ENCODE measurements around the gene LRRFIP1. TPM values are rescaled to one million over a fixed set of nuclear protein-coding genes. Genes with fewer than 3 reads are reported as not detected.

The LRRFIP1 gene
- total and polyA plus RNA-seq, 10 donors = 40.4 to 164 (median 124) TPM

- H3K4me1 ChIP-seq = peaks cover 7 to 59% (median 38%) of the 10 kb centered on the region in 6 donors
- no peak overlapping the region for H3K27ac ChIP-seq
- intact Hi-C loops (cut with DNase I; ENCODE audit: low total_unique reads) = no loop called here
- H3K27me3 ChIP-seq (replicated peaks in 1 of 7) = peaks cover 0 to 74% (median 12%) of the 10 kb centered on the region in 7 donors
- no peak for DNase-seq
- H3K36me3 ChIP-seq = peaks cover 0 to 7% (median 0%) of the 10 kb centered on the region in 6 donors
- no peak for TF ChIP-seq CTCF (IDR thresholded peaks at IDR 0.05 in 8 of 11, conservative IDR thresholded peaks at IDR 0.05 in 3 of 11)
- TF ChIP-seq POLR2AphosphoS5 (IDR thresholded peaks at IDR 0.05) = no peak
- TF ChIP-seq POLR2A (IDR thresholded peaks at IDR 0.05) = no peak
- H3K4me3 ChIP-seq = peak overlapping the region in 1 of 8 donors; percentile 86
- no peaks in the 10 kb centered on the region for H3K9me3 ChIP-seq
- 83 to 96% (median 91%) methylated on average over 1 of the region's 1 CpG for WGBS, 5 donors
These were observed 1.8 kb downstream of the LRRFIP1 start for GRCh38 chr2:237629188-237629534.

DNA sequence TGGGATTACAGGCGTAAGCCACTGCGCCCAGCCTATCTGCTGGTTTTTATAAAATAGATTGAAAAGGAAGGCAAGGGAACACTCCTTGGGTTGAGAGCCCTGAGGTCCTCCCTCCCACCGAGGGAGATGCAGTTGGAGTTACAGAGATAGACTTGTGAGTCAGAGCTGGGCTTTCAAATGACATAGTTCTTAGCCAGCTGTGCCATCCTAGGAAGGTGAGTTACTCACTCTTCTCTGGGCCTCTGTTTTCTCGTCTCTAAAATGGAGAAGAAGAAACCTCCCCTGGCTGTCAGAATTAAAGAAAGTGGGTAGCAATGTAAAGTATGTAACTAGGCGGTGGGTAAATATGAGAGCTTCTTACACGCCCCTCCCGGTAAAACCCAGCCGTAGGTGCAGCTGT lies 2.4 kb downstream of the LRRFIP1 start:
- WGBS, 5 donors = 54 to 90% (median 76%) methylated on average over 8 of the region's 8 CpGs
- no peak for DNase-seq
- intact Hi-C loops (cut with DNase I; ENCODE audit: low total_unique reads) = no loop called here
- Histone ChIP-seq H3K4me1 (peaks cover 7 to 53% (median 35%) of the 10 kb centered on the region in 6 donors), H3K27me3 (replicated peaks in 1 of 7) (peaks cover 0 to 74% (median 12%) of the 10 kb centered on the region in 7 donors), H3K36me3 (peaks cover 0 to 7% (median 0%) of the 10 kb centered on the region in 6 donors), H3K9me3 (peaks cover 0 to 6% (median 0%) of the 10 kb centered on the region in 8 donors), H3K27ac (no peak overlapping the region), H3K4me3 (no peak overlapping the region)
- TF ChIP-seq CTCF (IDR thresholded peaks at IDR 0.05 in 8 of 11, conservative IDR thresholded peaks at IDR 0.05 in 3 of 11) = no peak
- no peak for TF ChIP-seq POLR2AphosphoS5 (IDR thresholded peaks at IDR 0.05)
- TF ChIP-seq POLR2A (IDR thresholded peaks at IDR 0.05) = no peak

DNA sequence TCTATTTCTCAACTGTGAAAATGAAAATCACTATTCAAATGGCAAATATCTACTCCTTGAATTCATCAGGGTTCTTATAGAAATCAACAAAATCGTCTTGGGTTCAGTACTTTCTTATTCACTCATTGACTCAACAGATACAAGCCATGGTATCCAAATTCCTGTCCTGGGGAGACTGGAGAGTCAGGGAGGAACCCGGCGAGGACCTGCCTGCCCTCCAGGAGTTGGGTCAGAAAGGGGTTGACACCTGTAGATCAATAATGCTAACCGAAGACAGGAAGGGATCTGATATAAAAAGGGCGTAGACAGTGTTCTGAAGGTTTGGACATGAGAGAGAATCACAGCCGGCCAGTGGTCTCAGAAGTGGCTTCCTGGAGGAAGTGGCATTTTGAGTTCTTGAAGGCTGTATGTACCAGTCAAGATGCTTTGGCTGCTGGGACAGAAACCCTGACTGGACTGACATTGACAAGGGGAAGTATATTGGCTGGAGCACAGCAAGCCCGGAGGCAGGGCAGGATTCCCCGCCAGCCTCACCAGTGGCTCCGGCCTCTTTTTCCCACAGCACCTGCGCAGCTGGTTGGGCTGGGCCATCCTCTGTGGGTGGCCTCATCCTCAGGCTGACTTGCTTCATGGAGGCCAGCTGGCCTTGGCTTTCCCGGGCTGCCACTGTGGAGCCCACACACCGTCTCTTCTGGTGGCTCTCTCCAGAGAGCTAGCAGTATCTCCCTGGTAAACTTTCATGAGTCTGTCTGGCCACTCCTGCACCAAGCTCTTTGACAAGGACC lies 3.0 kb downstream of the LRRFIP1 start:
- peaks cover 0 to 11% (median 0%) of the 10 kb centered on the region in 8 donors for H3K9me3 ChIP-seq
- peaks cover 0 to 74% (median 12%) of the 10 kb centered on the region in 7 donors for H3K27me3 ChIP-seq (replicated peaks in 1 of 7)
- peaks cover 7 to 46% (median 31%) of the 10 kb centered on the region in 6 donors for H3K4me1 ChIP-seq
- intact Hi-C loops (cut with DNase I; ENCODE audit: low total_unique reads) = no loop called here
- H3K36me3 ChIP-seq = peaks cover 0 to 7% (median 0%) of the 10 kb centered on the region in 6 donors
- H3K27ac ChIP-seq = no peak overlapping the region
- no peak overlapping the region for H3K4me3 ChIP-seq
- TF ChIP-seq POLR2A (IDR thresholded peaks at IDR 0.05) (no peak), CTCF (IDR thresholded peaks at IDR 0.05 in 8 of 11, conservative IDR thresholded peaks at IDR 0.05 in 3 of 11) (no peak), POLR2AphosphoS5 (IDR thresholded peaks at IDR 0.05) (no peak)
- no peak for DNase-seq
- WGBS, 5 donors = 65 to 82% (median 66%) methylated on average over 7 to 12 of the region's 12 CpGs

DNA sequence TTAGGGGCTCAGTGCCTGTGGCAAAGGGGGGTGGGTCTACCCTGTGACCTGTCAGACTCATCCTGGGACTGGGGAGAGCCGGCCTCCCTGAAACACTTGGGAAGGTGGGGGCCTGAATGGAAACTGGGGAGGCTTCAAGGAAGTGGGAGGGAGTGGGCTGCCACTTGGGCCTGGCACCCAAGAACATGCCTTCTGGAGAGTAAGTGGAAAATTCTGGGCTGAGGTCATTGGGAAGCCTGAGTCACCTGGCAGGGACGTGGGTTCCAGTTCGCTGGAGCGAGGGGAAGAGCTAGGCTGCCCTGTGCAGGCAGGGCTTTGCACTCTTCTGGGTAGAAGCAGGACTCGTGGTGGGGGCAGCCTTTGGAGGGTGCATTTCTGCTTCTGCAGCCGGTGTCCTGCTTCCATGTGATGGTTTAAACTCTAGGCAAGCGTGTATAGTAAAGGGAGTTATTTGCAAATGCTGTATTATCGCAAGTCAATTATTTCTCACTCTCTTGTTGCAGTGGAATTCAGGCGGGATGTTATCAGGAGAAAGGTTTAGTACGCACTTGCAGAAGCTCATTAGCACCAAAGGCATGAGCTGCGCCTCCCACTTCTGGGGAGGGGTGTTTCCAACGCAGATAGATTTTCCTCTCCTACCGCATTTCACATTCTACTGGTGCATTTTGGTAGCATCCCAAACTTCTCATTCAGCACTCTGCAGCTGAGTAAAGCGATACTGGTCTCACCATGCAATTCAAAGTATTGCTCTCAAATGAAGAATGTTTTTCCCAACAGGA lies 3.8 kb downstream of the LRRFIP1 start:
- Histone ChIP-seq H3K4me1 (peaks cover 7 to 38% (median 24%) of the 10 kb centered on the region in 6 donors), H3K4me3 (no peak overlapping the region), H3K9me3 (peaks cover 0 to 11% (median 0%) of the 10 kb centered on the region in 8 donors), H3K27me3 (replicated peaks in 1 of 7) (peaks cover 0 to 73% (median 12%) of the 10 kb centered on the region in 7 donors), H3K36me3 (peaks cover 0 to 7% (median 0%) of the 10 kb centered on the region in 6 donors), H3K27ac (no peak overlapping the region)
- no peak for DNase-seq
- TF ChIP-seq POLR2AphosphoS5 (IDR thresholded peaks at IDR 0.05) (no peak), CTCF (IDR thresholded peaks at IDR 0.05 in 8 of 11, conservative IDR thresholded peaks at IDR 0.05 in 3 of 11) (no peak), POLR2A (IDR thresholded peaks at IDR 0.05) (no peak)
- WGBS, 5 donors = 82 to 87% (median 84%) methylated on average over 14 of the region's 14 CpGs
- intact Hi-C loops (cut with DNase I; ENCODE audit: low total_unique reads) = no loop called here

Measured in spleen (tissue), 11 donors.